Vagina (tissue), 2 donors: Measurements from ENCODE around the gene ZPLD1.

Source experiments
- POLR2A ChIP-seq, 2 donors: fragments of 450-650 bp; IDR thresholded peaks; one replicate each; pipeline ENCODE4 v1.6.1; 2017; ENCODE audit warnings: antibody characterized with exemption in 2 of 2, mild to moderate bottlenecking in 2 of 2, moderate library complexity in 2 of 2
- TF ChIP-seq, protein P1 (sequence below), 3 experiments: fragments of 450-650 bp in 2 of 3; fragments of 200-600 bp in 1 of 3; sonication (generic) in 1 of 3; IDR thresholded peaks; one replicate each; pipeline ENCODE4 v1.5.1; 2017 to 2019; ENCODE audit warnings: antibody characterized with exemption in 3 of 3, mild to moderate bottlenecking in 2 of 3, moderate library complexity in 2 of 3

- no peak for TF ChIP-seq POLR2A (IDR thresholded peaks at IDR 0.05)
- TF ChIP-seq, protein P1, sequence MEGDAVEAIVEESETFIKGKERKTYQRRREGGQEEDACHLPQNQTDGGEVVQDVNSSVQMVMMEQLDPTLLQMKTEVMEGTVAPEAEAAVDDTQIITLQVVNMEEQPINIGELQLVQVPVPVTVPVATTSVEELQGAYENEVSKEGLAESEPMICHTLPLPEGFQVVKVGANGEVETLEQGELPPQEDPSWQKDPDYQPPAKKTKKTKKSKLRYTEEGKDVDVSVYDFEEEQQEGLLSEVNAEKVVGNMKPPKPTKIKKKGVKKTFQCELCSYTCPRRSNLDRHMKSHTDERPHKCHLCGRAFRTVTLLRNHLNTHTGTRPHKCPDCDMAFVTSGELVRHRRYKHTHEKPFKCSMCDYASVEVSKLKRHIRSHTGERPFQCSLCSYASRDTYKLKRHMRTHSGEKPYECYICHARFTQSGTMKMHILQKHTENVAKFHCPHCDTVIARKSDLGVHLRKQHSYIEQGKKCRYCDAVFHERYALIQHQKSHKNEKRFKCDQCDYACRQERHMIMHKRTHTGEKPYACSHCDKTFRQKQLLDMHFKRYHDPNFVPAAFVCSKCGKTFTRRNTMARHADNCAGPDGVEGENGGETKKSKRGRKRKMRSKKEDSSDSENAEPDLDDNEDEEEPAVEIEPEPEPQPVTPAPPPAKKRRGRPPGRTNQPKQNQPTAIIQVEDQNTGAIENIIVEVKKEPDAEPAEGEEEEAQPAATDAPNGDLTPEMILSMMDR (IDR thresholded peaks at IDR 0.05): no peak
Observed at GRCh38 chr3:102492300-102492699, 57.5 kb downstream of the ZPLD1 start.
